Sigmoid colon (tissue), 4 donors: ENCODE measurements around the gene ITGB2.

Experiments
- EP300 ChIP-seq, 4 donors: sonication (generic); formaldehyde crosslinking; IDR thresholded peaks; one replicate each; pipeline ENCODE4 v1.6.1; 2017; ENCODE audit warnings: antibody characterized with exemption in 4 of 4
- POLR2A ChIP-seq, 2 donors: fragments of 450-650 bp; IDR thresholded peaks; one replicate each; pipeline ENCODE4 v1.6.1; 2016; ENCODE audit warnings: antibody characterized with exemption in 2 of 2, mild to moderate bottlenecking in 2 of 2, moderate library complexity in 2 of 2
- POLR2AphosphoS5 ChIP-seq, 4 donors: sonication (generic); formaldehyde crosslinking; IDR thresholded peaks; one replicate each; pipeline ENCODE4 v1.6.1; 2017; ENCODE audit warnings: antibody characterized with exemption in 4 of 4
- TF ChIP-seq, protein P1 (sequence below), 4 experiments: fragments of 450-650 bp in 3 of 4; fragments of 200-600 bp in 1 of 4; IDR thresholded peaks; one replicate each; pipeline ENCODE4 v1.5.1; 2016 to 2019; ENCODE audit warnings: antibody characterized with exemption in 4 of 4, mild to moderate bottlenecking in 3 of 4, moderate library complexity in 2 of 4

DNA sequence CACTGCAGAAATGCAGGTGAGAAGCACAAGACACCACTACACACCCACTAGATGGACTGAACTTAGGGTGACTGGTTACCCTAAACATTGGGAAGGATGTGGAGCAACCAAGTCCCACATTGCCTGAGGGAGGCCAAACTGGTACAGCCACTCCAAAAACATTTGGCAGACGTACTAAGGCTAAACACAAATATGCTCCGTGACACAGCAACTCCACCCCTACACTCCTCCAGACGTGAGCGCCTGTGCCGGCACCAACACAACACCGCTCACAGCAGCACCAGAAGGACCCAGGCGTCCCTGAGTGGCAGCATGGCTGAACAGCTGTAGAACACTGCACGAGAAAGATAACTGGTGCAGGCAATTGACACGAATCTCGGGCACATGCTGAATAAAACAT is 61.9 kb downstream of the ITGB2 start:
- TF ChIP-seq, protein P1, sequence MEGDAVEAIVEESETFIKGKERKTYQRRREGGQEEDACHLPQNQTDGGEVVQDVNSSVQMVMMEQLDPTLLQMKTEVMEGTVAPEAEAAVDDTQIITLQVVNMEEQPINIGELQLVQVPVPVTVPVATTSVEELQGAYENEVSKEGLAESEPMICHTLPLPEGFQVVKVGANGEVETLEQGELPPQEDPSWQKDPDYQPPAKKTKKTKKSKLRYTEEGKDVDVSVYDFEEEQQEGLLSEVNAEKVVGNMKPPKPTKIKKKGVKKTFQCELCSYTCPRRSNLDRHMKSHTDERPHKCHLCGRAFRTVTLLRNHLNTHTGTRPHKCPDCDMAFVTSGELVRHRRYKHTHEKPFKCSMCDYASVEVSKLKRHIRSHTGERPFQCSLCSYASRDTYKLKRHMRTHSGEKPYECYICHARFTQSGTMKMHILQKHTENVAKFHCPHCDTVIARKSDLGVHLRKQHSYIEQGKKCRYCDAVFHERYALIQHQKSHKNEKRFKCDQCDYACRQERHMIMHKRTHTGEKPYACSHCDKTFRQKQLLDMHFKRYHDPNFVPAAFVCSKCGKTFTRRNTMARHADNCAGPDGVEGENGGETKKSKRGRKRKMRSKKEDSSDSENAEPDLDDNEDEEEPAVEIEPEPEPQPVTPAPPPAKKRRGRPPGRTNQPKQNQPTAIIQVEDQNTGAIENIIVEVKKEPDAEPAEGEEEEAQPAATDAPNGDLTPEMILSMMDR (IDR thresholded peaks at IDR 0.05): no peak
- TF ChIP-seq POLR2A (IDR thresholded peaks at IDR 0.05) (no peak), POLR2AphosphoS5 (IDR thresholded peaks at IDR 0.05) (no peak), EP300 (IDR thresholded peaks at IDR 0.05) (no peak)
